Upper lobe of left lung (tissue), 4 donors: ENCODE data around the gene DOCK4.

Experiments used
- POLR2AphosphoS5 ChIP-seq, 2 donors: sonication (generic); formaldehyde crosslinking; IDR thresholded peaks; one replicate each; pipeline ENCODE4 v1.5.1; 2017; ENCODE audit warnings: antibody characterized with exemption in 2 of 2
- TF ChIP-seq, protein P1 (sequence below), 6 experiments: fragments of 450-650 bp in 4 of 6; fragments of 200-600 bp in 2 of 6; sonication (generic) in 2 of 6; IDR thresholded peaks; one replicate each; pipeline ENCODE4 v1.5.1; 2016 to 2019; ENCODE audit warnings: antibody characterized with exemption in 6 of 6

DNA sequence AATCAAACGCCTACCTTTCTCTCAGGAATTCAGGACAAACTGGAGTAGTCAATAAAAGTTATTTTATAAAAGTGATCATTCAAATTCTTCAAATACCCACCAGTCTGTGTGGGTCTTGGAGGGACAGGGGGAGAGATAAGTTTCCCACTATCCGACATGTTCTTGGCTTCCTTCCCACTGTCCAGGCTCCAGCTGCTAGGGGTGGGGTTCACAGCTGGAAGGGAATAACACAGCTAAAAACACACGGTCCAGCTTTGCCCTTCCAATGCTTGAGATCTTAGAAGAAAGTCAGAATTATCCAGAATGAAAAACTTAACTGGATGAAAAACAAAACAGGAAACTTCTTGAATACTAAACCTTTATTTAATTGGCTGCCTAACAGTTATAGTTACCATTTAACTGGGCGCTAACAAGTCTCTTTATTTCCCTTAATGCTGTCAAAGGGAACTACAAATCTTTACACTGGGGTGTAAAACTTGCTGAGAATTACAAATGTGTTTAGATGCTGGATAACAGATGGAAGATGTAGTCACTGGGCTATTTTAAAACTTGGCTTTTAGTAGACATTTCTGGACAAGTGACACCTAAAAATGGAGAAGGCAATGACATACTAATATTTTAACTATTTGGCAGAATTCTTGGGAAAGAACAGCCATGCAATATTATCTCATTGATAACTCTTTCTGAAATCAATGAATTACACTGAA, 471.1 kb downstream of the DOCK4 start:
- TF ChIP-seq POLR2AphosphoS5 (IDR thresholded peaks at IDR 0.05), result no peak
- TF ChIP-seq, protein P1, sequence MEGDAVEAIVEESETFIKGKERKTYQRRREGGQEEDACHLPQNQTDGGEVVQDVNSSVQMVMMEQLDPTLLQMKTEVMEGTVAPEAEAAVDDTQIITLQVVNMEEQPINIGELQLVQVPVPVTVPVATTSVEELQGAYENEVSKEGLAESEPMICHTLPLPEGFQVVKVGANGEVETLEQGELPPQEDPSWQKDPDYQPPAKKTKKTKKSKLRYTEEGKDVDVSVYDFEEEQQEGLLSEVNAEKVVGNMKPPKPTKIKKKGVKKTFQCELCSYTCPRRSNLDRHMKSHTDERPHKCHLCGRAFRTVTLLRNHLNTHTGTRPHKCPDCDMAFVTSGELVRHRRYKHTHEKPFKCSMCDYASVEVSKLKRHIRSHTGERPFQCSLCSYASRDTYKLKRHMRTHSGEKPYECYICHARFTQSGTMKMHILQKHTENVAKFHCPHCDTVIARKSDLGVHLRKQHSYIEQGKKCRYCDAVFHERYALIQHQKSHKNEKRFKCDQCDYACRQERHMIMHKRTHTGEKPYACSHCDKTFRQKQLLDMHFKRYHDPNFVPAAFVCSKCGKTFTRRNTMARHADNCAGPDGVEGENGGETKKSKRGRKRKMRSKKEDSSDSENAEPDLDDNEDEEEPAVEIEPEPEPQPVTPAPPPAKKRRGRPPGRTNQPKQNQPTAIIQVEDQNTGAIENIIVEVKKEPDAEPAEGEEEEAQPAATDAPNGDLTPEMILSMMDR (IDR thresholded peaks at IDR 0.05), result no peak
